HG03521 (cell line): ENCODE results near the gene CNNM2.
"Not testable (repeated sequence)": the region's sequence is repeated elsewhere in the genome, so short reads cannot be mapped to it uniquely, and the experiment has no call there.

Experiments
- ATAC-seq: cut with Tn5 transposase; IDR thresholded peaks from one replicate; pipeline ENCODE4 v1.9.1; 2021; ENCODE audit warnings: mild to moderate bottlenecking, moderate library complexity; ENCODE audit not compliant: unreplicated experiment

CNNM2 gene

GRCh38 chr10:102964713-102965112, 46.6 kb downstream of the CNNM2 start:
- no peak for ATAC-seq

- ATAC-seq = no peak
Measured at GRCh38 chr10:102965311-102965851, 47.3 kb downstream of the CNNM2 start.

GRCh38 chr10:102967123-102967522, 49.0 kb downstream of the CNNM2 start:
- no peak for ATAC-seq

GRCh38 chr10:102970562-102971340, 52.7 kb downstream of the CNNM2 start:
- no peak for ATAC-seq

- no peak for ATAC-seq
Measured at GRCh38 chr10:102975483-102976379, 57.6 kb downstream of the CNNM2 start.

GRCh38 chr10:102976380-102976726, 58.3 kb downstream of the CNNM2 start:
- not testable (repeated sequence) for ATAC-seq

GRCh38 chr10:102982296-102982695, 64.2 kb downstream of the CNNM2 start:
- no peak for ATAC-seq

GRCh38 chr10:102984086-102984485, 66.0 kb downstream of the CNNM2 start:
- ATAC-seq = no peak

GRCh38 chr10:102985811-102986210, 67.7 kb downstream of the CNNM2 start:
- no peak for ATAC-seq

GRCh38 chr10:102988404-102989314, 70.6 kb downstream of the CNNM2 start:
- no peak for ATAC-seq

- no peak for ATAC-seq
Measured at GRCh38 chr10:102994531-102995295, 76.6 kb downstream of the CNNM2 start.

- ATAC-seq = no peak
Measured at GRCh38 chr10:102996876-102997275, 78.8 kb downstream of the CNNM2 start.

- ATAC-seq = no peak
Measured at GRCh38 chr10:102997998-102998397, 79.9 kb downstream of the CNNM2 start.

GRCh38 chr10:102998399-102998907, 80.4 kb downstream of the CNNM2 start:
- no peak for ATAC-seq

- not testable (repeated sequence) for ATAC-seq
Measured at GRCh38 chr10:103000050-103000449, 82.0 kb downstream of the CNNM2 start.

GRCh38 chr10:103007017-103007416, 88.9 kb downstream of the CNNM2 start:
- no peak for ATAC-seq

- ATAC-seq = no peak
Measured at GRCh38 chr10:103013416-103013815, 95.3 kb downstream of the CNNM2 start.

GRCh38 chr10:103019425-103019824, 101.3 kb downstream of the CNNM2 start:
- no peak for ATAC-seq

GRCh38 chr10:103021150-103021899, 103.2 kb downstream of the CNNM2 start:
- ATAC-seq = no peak
